ENCODE measurements around the gene TRIM22.

DNA sequence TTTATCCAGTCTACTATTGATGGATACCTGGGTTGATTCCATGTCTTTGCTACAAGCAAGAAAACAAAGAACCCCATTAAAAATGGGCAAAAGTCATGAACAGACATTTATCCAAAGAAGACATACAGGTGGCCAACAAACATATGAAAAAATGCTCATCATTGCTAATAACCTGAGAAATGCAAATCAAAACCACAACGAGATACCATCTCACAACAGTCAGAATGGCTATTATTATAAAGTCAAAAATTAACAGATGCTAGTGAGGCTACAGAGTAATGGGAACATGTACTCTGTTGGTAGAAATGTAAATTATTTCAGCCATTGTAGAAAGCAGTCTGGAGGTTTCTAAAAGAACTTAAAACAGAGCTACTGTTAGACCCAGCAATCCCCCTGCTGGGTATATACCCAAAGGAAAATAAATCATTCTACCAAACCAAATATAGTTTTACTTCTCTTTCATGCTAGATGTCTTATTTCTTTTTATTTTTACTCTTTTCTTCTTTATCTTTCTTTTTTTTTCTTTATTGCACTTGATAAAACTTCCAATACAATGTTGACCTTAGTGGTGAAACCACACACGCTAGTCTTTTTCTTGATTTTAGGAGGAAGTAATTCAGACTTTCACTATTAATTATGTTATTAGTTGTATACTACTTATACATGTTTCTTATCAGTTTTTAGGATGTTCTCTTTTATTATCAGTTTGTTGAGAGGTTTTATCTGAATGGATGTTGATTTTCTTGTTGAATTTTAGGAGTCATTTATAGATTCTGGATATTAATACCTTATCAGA, 14.3 kb downstream of the TRIM22 start:
- TF ChIP-seq, protein P1, sequence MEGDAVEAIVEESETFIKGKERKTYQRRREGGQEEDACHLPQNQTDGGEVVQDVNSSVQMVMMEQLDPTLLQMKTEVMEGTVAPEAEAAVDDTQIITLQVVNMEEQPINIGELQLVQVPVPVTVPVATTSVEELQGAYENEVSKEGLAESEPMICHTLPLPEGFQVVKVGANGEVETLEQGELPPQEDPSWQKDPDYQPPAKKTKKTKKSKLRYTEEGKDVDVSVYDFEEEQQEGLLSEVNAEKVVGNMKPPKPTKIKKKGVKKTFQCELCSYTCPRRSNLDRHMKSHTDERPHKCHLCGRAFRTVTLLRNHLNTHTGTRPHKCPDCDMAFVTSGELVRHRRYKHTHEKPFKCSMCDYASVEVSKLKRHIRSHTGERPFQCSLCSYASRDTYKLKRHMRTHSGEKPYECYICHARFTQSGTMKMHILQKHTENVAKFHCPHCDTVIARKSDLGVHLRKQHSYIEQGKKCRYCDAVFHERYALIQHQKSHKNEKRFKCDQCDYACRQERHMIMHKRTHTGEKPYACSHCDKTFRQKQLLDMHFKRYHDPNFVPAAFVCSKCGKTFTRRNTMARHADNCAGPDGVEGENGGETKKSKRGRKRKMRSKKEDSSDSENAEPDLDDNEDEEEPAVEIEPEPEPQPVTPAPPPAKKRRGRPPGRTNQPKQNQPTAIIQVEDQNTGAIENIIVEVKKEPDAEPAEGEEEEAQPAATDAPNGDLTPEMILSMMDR (IDR thresholded peaks at IDR 0.05) = no peak
- no peak for TF ChIP-seq POLR2A (IDR thresholded peaks at IDR 0.05)

All from uterus (tissue), 2 donors.